ENCODE results near the gene UROS. TPM values are rescaled to one million over a fixed set of nuclear protein-coding genes. Genes with fewer than 3 reads are reported as not detected.

Gene UROS
- total RNA-seq, 6 donors from 2014 or later, result 26.3 to 48.0 (median 37.2) TPM

GRCh38 chr10:125756196-125756595 lies 66.9 kb downstream of the UROS start:
- Histone ChIP-seq H3K9me3 (no peaks in the 10 kb centered on the region), H3K36me3 (peaks cover 29 to 99% (median 52%) of the 10 kb centered on the region in 4 donors), H3K4me3 (no peak overlapping the region), H3K27me3 (no peaks in the 10 kb centered on the region), H3K4me1 (no peaks in the 10 kb centered on the region), H3K27ac (no peak overlapping the region)
- ATAC-seq (ENCODE audit: low FRiP score in 2 of 2), result no peak
- WGBS, 2 donors, result 69 to 76% methylated on average over 5 of the region's 5 CpGs
- DNase-seq, result no peak
- no peak for TF ChIP-seq POLR2A (IDR thresholded peaks at IDR 0.05)

- ATAC-seq (ENCODE audit: low FRiP score in 2 of 2), result no peak
- WGBS, 2 donors, result 96 to 97% methylated on average over 5 of the region's 5 CpGs
These were observed 75.6 kb downstream of the UROS start for GRCh38 chr10:125747417-125747816.

GRCh38 chr10:125744909-125745308 lies 78.1 kb downstream of the UROS start:
- Histone ChIP-seq H3K4me1 (no peaks in the 10 kb centered on the region), H3K27ac (no peak overlapping the region), H3K4me3 (no peak overlapping the region), H3K9me3 (no peaks in the 10 kb centered on the region), H3K27me3 (no peaks in the 10 kb centered on the region), H3K36me3 (peaks cover 30 to 99% (median 93%) of the 10 kb centered on the region in 4 donors)
- ATAC-seq (ENCODE audit: low FRiP score in 2 of 2), result no peak
- no peak for TF ChIP-seq EP300 (IDR thresholded peaks at IDR 0.05)
- no peak for TF ChIP-seq CTCF (IDR thresholded peaks at IDR 0.05)
- TF ChIP-seq POLR2A (IDR thresholded peaks at IDR 0.05), result no peak
- no peak for TF ChIP-seq POLR2AphosphoS5 (IDR thresholded peaks at IDR 0.05)
- no peak for DNase-seq
- 100% methylated on average over 2 of the region's 2 CpGs for WGBS, 2 donors

More at GRCh38 chr10:125747417-125747816, 75.6 kb downstream of the UROS start:
- DNase-seq, result no peak
- peaks cover 14 to 98% (median 85%) of the 10 kb centered on the region in 4 donors for H3K36me3 ChIP-seq
- H3K9me3 ChIP-seq, result no peaks in the 10 kb centered on the region
- H3K4me1 ChIP-seq, result no peaks in the 10 kb centered on the region
- no peak overlapping the region for H3K27ac ChIP-seq
- no peak for TF ChIP-seq EP300 (IDR thresholded peaks at IDR 0.05)
- no peak for TF ChIP-seq CTCF (IDR thresholded peaks at IDR 0.05)
- TF ChIP-seq POLR2A (IDR thresholded peaks at IDR 0.05), result no peak
- TF ChIP-seq POLR2AphosphoS5 (IDR thresholded peaks at IDR 0.05), result no peak
- no peak overlapping the region for H3K4me3 ChIP-seq
- H3K27me3 ChIP-seq, result no peaks in the 10 kb centered on the region

GRCh38 chr10:125742465-125742864 lies 80.6 kb downstream of the UROS start:
- Histone ChIP-seq H3K9me3 (no peaks in the 10 kb centered on the region), H3K27me3 (no peaks in the 10 kb centered on the region), H3K4me1 (no peaks in the 10 kb centered on the region), H3K27ac (no peak overlapping the region), H3K36me3 (peaks cover 38 to 99% (median 94%) of the 10 kb centered on the region in 4 donors), H3K4me3 (no peak overlapping the region)
- DNase-seq, result no peak
- no peak for TF ChIP-seq POLR2AphosphoS5 (IDR thresholded peaks at IDR 0.05)
- TF ChIP-seq POLR2A (IDR thresholded peaks at IDR 0.05), result no peak
- no peak for TF ChIP-seq EP300 (IDR thresholded peaks at IDR 0.05)
- no peak for TF ChIP-seq CTCF (IDR thresholded peaks at IDR 0.05)
- WGBS, 2 donors, result 56 to 59% methylated on average over 2 of the region's 2 CpGs
- no peak for ATAC-seq (ENCODE audit: low FRiP score in 2 of 2)

- ATAC-seq (ENCODE audit: low FRiP score in 2 of 2) (no peak), DNase-seq (no peak)
- Histone ChIP-seq H3K27ac (no peak overlapping the region), H3K9me3 (no peaks in the 10 kb centered on the region), H3K27me3 (no peaks in the 10 kb centered on the region), H3K4me1 (no peaks in the 10 kb centered on the region), H3K36me3 (peaks cover 37 to 100% (median 95%) of the 10 kb centered on the region in 4 donors), H3K4me3 (no peak overlapping the region)
- TF ChIP-seq POLR2A (IDR thresholded peaks at IDR 0.05) (no peak), POLR2AphosphoS5 (IDR thresholded peaks at IDR 0.05) (no peak), CTCF (IDR thresholded peaks at IDR 0.05) (no peak), EP300 (IDR thresholded peaks at IDR 0.05) (no peak)
- 91 to 93% methylated on average over 7 of the region's 7 CpGs for WGBS, 2 donors
These were observed 82.9 kb downstream of the UROS start for GRCh38 chr10:125739994-125740679.

Small RNA genes within 50 kb of the gene (small RNA-seq; reads per million reads assigned to genes)
- gene MIR4484 (0 to 0.14 (median 0.03) reads per million in 4 donors), gene RF00017 (0 reads per million in 4 donors)

Other genes with a start within 250 kb of the UROS start
- not detected for gene TEX36, start 140.1 kb downstream of the UROS start, total RNA-seq
- gene EDRF1, start 103.5 kb downstream of the UROS start, total RNA-seq, result 10 to 100 TPM; 12.0 to 47.1 (median 19.4) TPM
- 1 to 10 TPM in 2 of 6 donors, under 1 TPM in 3, not detected in 1; 0.13 to 3.1 (median 0.69) TPM for gene MMP21, start 47.4 kb downstream of the UROS start, total RNA-seq
- gene BCCIP, start 288 bp upstream of the UROS start, total RNA-seq, result 10 to 100 TPM; 13.7 to 53.8 (median 35.2) TPM
- 10 to 100 TPM in 5 of 6 donors, 1 to 10 TPM in 1; 9.4 to 37.2 (median 28.0) TPM for gene DHX32, start 58.0 kb upstream of the UROS start, total RNA-seq
- 10 to 100 TPM in 3 of 6 donors, 1 to 10 TPM in 3; 2.1 to 42.9 (median 16.6) TPM for gene FANK1, start 73.3 kb upstream of the UROS start, total RNA-seq

All from upper lobe of left lung (tissue), 6 donors.